GM18498 (cell line): ENCODE results near the gene CAMKK1.

Source experiments
- ATAC-seq: cut with Tn5 transposase; IDR thresholded peaks from one replicate; pipeline ENCODE4 v1.9.1; 2021; ENCODE audit warnings: mild to moderate bottlenecking, moderate library complexity; ENCODE audit not compliant: unreplicated experiment

The CAMKK1 gene

DNA sequence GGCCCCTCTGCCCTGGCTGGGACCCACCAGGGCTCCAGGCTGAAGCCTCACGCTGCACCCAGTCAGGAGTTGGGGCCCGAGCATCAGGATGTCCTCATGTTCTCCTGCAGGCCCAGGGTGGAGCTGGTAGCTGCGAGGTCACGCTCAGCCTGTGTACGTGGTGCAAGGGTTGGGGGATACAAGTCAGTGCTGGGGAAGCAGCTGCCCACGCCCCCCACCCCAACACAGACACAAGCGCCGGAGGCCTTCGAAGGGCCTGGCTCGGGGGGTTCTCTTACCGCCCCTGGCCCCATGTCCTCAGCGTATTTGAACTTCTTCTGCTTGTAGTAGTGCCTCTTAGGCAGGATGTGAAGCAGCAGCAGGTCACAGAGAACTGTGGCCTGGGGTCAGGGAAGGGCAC lies 4.9 kb upstream of the CAMKK1 start:
- ATAC-seq = no peak

DNA sequence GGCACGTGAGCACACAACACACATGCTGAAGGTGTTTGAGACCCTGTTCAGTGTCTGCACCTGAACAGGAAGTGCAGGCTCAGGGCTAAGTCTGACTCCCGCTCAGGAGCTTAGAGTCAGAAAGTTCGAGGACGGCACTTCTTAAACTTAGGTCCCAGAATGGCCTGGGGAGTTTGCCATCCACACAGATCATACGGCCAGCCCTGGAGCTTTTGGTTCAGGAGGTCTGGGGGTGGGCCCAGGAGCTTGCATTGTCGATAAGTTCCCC lies 4.0 kb upstream of the CAMKK1 start:
- ATAC-seq = no peak

DNA sequence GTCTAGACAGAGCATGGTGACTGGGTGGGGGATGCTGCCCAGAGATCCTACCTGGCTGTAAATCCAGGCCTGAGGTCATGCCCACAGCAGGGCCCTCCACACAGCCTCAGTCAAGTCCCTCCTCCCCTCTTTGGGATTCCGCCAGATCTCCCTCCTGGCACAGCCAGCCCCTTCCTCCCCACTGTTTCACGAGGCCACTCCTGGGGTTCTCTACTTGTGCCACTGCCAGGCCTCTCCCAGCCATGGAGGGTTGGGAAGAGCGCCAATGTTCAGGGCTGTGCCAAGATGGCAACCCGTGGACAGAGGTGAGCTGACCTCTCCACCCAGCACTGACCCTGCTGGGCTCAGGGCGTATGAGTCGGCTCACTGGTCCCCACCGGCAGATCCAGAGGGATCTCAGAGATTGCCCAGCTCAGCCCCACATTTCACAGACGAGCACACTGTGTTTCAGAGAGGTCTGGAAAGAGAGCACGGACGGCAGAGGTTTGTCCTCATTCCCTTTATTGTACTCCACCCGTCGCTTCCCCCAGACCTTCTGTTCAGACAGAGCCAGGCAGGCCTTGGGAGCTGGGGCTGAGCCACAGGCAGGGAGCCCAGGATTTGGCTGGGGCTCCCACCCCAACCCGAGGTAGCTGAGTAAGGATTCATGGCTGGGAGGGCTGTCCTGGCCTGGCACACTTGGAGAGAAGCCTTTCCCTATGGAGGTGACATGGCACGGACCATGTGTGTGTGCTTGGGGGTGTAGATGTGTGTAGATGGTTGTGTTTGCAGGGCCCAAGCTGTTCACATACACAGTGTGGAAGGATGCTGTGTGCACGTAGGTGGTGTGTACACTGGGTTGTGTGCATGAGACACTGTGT lies 3.5 kb upstream of the CAMKK1 start:
- ATAC-seq = no peak

DNA sequence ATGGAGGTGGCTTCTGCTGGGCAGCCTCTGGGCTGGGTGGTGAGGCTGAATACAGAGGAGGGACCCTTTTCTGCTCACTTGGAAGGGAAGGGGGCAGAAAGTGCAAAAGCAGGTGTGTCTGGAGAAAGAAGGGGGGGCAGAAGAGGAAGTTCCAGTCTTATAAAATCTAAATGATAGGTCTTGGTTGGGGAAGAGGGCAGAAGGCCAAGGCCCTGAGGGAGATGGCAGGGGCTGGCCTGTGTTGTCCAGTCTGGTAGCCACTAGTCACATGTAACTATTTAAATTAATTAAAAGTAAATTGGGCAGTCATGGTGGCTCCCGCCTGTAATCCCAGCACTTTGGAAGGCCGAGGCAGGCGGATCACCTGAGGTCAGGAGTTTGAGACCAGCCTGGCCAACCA lies 2.5 kb upstream of the CAMKK1 start:
- ATAC-seq = no peak

DNA sequence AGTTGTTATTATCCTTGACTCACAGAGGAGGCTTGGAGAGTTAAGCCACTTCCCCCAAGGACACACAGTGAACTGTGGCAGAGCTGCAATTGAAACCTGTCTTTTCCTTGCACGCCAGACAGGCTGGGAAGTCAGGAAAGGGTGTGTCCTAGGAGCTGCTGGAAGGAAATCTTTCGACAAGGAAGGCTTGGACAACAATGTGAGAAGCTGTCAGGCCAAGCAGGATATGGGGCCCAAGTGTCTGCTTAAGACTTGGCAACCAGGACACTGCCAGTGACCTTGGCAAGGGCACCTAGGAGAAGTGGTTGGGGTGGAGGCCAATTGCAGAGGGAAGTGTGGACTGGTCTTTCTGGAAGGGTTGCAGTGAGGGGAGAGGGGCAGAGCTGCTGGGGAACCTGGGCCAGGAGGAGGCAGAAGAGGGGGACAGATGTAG lies 2.1 kb upstream of the CAMKK1 start:
- no peak for ATAC-seq

DNA sequence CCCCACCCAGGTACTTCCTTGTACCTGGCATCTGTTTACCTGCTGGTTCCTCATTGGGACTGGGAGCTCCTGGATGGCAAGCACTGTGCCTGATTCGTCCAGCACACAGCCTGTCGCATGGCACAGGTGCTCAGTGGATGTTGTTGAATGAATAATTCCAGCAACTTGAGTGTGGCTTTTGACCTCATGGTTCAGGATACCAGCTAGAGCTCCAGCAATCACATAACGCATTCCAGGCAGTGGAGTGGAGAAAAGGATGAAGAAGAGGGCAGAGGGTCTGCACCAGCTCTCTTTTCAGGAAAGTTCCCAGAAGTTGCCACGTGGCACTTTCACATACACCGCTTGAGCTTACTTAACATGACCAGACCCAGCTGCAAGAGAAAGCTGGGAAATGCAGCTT lies 1.3 kb upstream of the CAMKK1 start:
- no peak for ATAC-seq

DNA sequence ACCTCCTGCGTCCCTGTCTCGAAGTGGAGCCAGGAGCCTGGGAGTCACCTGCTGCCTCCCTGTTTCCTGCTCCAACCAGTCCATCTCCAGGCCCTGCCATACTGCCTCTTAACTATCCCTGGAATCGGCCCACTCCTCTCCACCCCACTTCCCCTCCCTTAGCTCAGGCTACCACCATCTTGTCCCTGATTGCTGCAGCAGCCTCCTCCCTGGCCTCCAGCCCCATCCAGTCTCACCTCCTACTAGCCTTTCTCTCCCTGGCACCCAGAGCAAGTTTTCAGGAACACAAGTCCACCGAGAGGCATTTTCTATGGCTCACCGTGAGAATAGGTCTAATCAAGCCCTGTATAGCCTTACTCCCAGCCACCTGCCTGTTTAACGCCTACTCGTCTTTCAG lies 865 bp upstream of the CAMKK1 start:
- no peak for ATAC-seq

DNA sequence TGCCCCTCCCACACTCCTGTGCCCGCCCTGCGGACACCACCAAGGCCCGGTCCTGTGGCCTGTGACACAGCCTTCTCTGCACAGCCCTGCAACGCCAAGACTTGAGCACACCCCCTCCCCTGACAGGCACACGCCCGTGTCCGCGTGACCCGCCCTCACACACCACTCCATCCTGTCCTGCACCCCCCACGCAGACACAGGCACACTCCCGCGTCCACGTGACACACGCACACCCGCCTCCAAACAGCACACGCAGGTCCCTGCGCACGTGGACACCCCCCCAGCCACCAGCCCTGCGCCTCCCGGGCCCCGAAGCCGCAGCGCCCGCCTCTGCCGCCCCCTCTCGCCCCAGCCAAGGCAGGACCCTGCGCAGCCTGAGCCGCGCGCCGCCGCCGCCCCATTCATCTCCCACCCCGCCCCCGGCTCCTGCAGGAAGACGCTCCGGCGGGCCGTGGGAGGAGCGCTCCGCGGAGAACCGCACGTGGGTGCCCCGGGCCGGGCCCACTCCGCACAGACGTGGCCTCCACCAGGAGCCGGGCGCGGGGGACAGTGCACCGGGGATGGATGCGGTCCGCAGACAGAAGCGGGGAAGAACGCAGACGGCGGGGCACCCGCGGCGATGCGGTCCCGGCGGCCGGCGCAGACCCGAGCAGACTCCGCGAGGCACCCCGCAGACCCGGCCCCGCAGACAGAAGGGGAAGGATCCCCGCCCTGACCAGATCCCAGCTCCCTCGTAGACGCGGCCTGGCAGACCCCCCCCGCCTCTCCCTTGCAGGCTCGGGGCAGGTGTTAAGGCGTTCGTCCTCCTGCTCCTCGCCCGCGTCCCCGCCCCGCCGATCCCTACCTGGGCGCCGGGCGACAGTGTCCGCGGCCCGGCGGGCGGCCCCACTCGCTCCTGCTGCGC lies 506 bp downstream of the CAMKK1 start:
- peak; percentile 20 for ATAC-seq

DNA sequence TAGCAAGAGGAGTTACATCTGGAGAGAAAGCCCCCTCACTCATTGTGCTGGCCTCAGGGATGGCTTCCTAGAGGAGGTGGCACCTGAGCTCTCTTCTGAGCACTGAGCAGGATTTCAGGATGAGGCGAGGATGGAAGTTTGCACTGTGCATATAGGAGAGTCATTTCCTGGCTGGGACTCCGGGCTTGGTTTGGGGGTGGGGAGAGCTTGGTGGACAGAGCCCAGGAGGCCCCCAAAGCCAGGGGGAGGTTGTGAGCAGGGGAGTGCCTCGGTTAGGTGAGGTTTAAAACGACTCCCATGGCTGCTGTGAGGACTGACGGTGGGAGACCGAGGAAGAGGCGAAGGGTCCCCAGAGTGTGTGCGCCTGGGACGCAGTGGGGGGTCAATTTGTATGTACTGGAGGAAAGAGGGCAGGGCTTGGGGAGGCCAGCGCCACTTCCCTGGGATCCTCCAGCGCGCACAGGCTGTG lies 1.2 kb downstream of the CAMKK1 start:
- no peak for ATAC-seq

DNA sequence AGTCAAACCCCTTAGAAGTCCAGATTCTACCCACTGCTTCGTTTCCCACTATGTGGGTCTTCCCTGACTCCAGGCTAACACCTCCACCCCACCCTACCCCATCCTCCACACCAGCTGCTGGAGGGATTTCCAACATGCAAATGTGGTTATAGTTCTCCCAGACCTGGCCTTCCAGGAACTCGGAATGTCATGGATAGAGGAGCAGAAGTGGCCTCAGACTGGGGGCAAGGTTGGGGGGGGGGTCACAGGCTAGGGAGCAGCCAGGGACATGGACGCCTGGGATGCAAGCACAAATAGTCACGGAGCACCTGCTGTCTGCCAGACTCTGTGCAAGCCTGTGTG lies 2.0 kb downstream of the CAMKK1 start:
- ATAC-seq = no peak

DNA sequence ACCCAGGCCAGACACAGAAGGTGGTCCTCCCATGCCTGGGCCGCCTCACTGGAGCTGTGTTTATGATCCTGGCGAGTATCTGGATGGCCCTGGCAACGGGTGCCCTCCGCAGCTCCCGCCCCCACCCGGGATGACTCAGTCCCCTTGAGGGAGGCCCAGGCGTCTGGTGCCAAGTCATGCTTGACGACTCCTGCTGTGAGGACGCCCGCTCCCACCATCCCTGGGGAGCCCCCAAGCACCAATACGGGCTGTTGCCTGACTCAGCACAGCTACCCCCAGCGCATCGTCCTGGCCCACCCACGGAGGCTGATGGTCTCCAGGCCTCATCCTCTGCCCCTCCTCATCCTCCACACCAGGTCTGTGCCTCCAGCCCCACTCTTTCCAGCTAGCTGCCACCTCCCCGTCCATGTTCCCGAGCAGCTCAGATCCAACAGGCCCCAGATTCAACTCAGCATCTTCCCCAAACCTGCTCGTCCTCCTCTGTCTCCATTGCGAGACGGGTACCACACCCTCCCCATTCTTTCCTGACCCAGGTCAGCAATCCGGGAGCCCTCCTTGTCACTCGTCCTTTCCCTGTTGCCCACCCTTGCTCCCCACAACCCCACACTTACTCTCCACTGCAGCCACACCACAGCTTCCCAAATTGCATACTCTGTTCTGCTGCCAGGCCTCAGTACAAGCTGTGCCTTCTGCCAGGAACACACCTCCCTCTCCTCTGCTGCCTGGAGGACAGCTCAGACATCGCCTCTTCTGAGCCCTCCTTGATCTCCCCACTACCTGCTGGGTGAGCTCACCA lies 2.6 kb downstream of the CAMKK1 start:
- ATAC-seq = no peak

DNA sequence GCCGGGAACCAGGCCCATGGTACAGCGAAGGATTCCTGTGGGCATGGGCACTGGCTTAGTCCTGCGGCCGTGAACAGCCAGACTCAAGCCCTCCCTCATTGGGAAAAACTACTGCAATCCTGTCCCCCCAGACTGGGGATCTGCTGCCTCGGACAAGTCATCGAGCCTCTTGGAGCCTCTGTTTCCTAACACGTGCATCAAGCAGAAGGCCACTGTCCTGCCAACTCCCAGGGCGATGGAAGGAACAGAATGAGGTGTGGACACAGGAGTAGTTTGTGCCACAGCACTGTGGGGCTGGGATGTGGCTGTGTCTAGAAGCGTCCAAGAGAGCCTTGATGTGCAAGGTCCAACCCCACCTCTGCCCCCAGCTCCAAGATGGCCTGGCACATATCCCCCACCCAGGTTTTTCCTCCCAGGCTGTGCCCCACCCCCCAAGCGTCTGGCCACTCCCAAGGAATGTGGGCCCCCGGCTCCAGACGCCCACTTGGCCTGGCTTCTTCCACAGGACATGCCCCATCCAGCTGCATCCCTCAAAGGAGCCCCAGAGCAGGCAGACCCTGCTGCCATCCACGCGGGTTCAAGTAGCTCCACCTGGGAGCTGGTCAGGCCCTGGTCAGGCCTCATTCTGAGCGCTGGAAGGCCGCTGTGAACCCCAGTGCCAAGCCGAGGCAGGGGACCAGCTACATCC lies 3.4 kb downstream of the CAMKK1 start:
- no peak for ATAC-seq

DNA sequence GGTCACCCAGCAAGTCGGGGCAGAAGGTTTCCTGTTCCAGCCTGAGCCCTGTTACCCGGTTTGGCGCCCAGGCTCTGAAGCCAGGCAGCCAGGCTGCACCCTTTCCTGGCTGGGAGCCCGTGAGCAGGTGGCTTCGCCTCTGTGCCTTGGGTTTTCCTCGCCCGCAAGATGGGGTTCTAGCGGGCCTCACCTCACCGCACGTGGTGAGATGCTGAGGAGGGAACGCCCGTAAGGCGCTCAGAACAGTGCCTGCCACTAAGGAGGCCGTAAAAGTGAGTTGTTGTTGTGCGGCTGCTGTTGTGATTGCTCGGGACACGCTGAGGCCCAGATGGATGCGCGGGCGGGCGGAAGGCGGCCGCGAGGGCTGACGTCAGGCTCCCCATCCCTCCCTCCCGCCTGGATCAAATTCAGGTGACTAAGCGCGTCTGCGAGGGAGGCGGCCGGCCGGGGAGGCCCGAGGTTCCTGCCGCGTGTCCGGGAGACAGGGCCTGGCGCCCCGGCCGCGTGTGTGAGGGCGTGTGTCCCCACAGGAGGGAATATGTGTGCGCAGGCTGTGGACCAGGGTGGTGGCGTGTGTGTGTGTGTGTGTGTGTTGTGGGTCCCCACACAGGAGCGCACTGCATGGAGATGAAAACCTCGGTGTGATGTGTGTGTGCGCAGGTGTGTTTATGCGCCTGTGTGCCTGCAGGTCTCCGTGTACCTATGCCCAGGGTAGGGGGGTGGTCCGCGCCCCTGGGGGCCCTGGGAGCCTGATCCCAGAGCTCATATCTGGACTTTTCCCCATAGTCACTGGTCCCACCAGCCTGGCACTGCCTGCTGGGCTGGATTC lies 4.3 kb downstream of the CAMKK1 start:
- ATAC-seq = no peak

DNA sequence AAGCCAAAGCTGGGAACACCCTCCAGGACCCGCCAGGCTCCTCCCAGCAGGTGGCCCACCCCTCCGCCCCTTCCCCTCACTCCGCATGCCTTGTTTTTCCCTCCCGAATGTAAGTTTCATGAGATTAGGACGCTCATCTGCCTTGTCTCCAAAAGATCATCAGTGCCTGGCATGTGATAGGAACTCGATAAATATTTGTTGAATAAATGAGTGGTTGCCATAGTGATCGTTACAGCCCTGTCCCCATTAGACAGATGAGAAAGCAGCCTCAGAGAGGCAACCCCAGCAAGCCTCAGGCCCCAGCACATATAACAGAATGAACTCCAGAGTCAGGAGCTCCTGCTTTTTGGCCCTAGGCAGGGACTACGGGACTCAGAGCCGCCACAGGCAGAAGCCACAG lies 5.0 kb downstream of the CAMKK1 start:
- no peak for ATAC-seq

DNA sequence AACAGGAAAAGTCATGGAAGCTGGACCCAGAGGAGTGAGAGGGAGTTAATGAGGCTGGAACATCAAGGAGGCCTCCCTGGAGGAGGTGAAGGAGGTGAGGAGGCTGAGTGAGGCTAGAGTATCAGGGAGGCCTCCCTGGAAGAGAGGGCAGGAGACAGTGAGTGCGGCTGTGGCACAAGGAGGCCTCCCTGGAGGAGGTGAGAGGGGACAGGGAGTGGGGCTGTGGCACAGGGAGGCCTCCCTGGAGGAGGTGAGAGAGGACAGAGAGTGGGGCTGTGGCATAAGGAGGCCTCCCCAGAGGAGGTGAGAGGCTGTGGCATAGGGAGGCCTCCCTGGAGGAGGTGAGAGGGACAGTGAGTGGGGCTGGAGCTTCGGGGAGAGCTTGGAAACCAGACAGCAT lies 5.5 kb downstream of the CAMKK1 start:
- no peak for ATAC-seq

DNA sequence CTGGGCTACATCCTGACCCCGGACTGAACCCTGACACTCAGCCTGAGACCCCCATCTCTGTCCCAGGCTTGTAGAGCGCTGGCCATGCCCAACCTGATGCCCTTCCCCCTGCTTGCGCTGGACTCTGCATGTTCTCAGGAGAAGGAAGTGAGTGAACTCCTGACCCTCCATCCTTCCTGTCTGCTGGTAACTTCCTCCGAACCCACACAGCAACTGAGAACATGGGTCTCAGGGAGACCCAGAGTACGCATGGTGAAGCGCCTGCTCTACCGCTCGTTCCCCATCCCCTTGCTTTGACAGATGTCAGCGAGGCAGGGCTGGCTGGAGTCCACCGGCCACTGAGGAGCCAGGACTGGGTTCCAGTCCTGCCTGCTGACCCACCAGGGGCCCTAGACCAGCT lies 6.1 kb downstream of the CAMKK1 start:
- ATAC-seq = no peak

DNA sequence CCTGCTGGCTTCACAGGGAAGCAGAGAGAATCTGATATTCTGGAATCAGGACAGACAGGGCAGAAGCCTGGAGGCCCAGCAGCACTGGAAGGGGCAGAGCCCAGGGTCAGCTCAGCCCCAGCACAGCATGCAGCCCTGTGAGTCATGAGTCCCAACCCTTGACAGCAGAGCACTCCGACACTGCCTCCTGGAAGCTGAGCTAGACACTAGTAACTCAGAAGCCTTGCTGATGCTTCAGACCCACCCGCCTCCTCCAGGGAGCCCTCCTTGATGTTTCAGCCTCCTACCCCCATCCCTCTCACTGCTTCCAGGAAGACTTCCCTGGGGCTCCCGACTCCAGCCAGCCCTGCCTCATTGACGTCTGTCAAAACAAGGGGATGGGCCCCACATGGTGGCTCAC lies 6.9 kb downstream of the CAMKK1 start:
- no peak for ATAC-seq

DNA sequence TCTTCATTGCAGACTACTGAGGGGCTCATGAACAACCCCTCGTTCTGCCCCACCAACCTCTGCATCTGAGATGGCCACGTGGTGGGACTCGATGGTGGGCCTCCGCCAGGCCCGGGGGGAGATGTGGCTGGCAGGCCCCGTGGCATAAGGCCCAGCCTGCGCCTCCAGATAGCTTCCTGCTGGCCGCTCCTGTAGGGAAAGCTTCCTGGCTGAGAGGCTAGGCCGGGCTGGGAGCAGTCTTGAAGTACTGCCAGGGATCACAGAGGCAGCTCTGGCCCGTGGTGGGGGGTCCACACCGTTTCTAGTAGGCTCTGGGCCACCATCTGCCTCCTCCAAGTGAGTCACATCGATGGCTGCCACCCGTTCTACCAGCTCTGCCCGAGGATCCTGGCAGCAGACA lies 7.6 kb downstream of the CAMKK1 start:
- no peak for ATAC-seq

DNA sequence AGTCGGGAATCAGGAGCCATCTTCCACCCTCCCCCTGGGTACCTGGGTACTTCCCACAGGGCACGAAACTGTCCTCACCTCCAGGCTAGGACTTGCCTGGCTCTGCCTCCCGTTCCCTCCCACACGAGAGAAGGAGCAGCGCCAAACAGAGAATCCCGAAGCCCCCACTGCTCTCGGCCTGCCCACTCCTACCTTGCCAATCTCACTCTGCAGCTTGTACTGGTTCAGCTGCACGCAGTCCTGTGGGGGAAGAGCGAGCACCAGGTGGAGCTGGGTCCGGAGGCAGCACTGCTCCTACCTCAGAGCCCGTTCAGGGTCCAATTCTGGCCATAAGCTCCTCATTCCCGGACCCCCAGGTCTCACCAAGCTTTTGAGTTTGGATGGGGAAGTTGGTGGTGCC lies 8.7 kb downstream of the CAMKK1 start:
- no peak for ATAC-seq

DNA sequence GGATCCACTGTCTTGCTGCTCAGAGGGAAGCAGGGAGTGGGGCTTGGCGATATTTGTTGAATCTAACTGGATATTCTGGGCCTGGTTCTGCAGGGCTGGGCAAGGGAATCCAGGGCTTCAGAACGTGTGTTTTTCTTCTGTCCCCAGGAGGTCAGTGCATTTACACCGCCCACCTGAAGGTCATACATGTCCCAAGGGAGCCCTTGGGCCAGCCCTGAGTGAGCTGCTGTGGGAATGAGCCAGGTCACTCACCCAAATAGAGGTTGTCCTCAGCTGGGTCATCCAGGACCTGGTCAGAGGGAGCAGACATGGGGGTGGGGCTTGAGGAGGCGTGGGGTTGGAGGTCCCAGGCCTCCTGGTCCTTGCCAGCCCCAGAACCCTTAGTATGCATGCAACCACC lies 10.6 kb downstream of the CAMKK1 start:
- ATAC-seq = no peak
